Panc1 (cell line): Measurements from ENCODE around the gene SLC14A1. TPM values are rescaled to one million over a fixed set of nuclear protein-coding genes. Genes with fewer than 3 reads are reported as not detected.

Source experiments
- ATAC-seq: fragments of 200-7000 bp; cut with Tn5 transposase; 2 replicates; pipeline ENCODE4 v1.9.1; 2020; ENCODE audit warnings: mild to moderate bottlenecking, moderate library complexity
- BruUV-seq: library from RNA; stranded (reverse); fragments of 400-500 nt; replicated peaks from 2 replicates; lab custom pipeline; 2021; lab: Mats Ljungman, UMichigan
- CTCF ChIA-PET: fragments of 300-600 bp; sonication (Branson Sonifier 250); formaldehyde crosslinking; loops from one replicate; lab custom pipeline; 2022; ENCODE audit warnings: antibody characterized with exemption; lab: Charles Lee
- POLR2A ChIA-PET: fragments of 300-600 bp; sonication (Branson Sonifier 250); formaldehyde crosslinking; loops from one replicate; lab custom pipeline; 2022; ENCODE audit warnings: antibody characterized with exemption; lab: Charles Lee
- DNase-seq: peaks from one replicate; pipeline ENCODE4 v3.0.0-alpha.2; 2010; ENCODE audit warnings: low read depth, low spot score
- H3K27ac ChIP-seq: 2 replicates; pipeline ENCODE4 v1.5.1; 2011; ENCODE audit warnings: mild to moderate bottlenecking, low read length, inconsistent platforms
- H3K27me3 ChIP-seq: fragments of 200-500 bp; sonication (Bioruptor generic); 2 replicates; pipeline ENCODE4 v1.6.0; 2014; ENCODE audit warnings: low read length, inconsistent platforms; ENCODE audit not compliant: control insufficient read depth, insufficient read depth
- H3K36me3 ChIP-seq: fragments of 200-500 bp; sonication (Bioruptor generic); 2 replicates; pipeline ENCODE4 v1.5.1; 2014; ENCODE audit warnings: inconsistent platforms, mild to moderate bottlenecking, low read length, moderate library complexity; ENCODE audit not compliant: control insufficient read depth, insufficient read depth
- H3K4me1 ChIP-seq: 2 replicates; pipeline ENCODE4 v1.5.1; 2011; ENCODE audit warnings: inconsistent platforms, mild to moderate bottlenecking, low read length, moderate library complexity; ENCODE audit not compliant: control insufficient read depth, insufficient read depth
- H3K4me3 ChIP-seq, 2 experiments: 2 replicates each; pipeline ENCODE4 v1.5.1; 2011 to 2012; ENCODE audit warnings: low read depth in 2 of 2, low read length in 2 of 2, mild to moderate bottlenecking in 2 of 2, inconsistent platforms in 1 of 2, moderate library complexity in 1 of 2
- H3K9me3 ChIP-seq: fragments of 200-500 bp; sonication (Bioruptor generic); 2 replicates; pipeline ENCODE4 v1.5.1; 2014; ENCODE audit warnings: low read depth, mild to moderate bottlenecking, inconsistent platforms, low read length, moderate library complexity; ENCODE audit not compliant: control insufficient read depth, insufficient read depth
- CTCF ChIP-seq: fragments of 450-650 bp; IDR thresholded peaks from 2 replicates; pipeline ENCODE4 v1.5.1; 2017; ENCODE audit warnings: mild to moderate bottlenecking
- POLR2AphosphoS5 ChIP-seq: IDR thresholded peaks from 2 replicates; pipeline ENCODE4 v1.6.1; 2012; ENCODE audit warnings: mild to moderate bottlenecking, low read depth, low read length, moderate library complexity
- SIN3A ChIP-seq: IDR thresholded peaks from 2 replicates; pipeline ENCODE4 v1.6.1; 2012; ENCODE audit warnings: low read depth, mild to moderate bottlenecking, low read length, moderate library complexity, borderline replicate concordance; ENCODE audit not compliant: insufficient read depth
- TCF7L2 ChIP-seq: IDR thresholded peaks from 2 replicates; pipeline ENCODE4 v1.6.1; 2011; ENCODE audit warnings: mild to moderate bottlenecking, low read depth, low read length, inconsistent platforms
- in situ Hi-C: cut with HindIII; loops from 2 replicates; pipeline ENCODE4 v1.10.0; 2016; ENCODE audit warnings: low sequenced_read_pairs, low pct_unique_long_range_greater_than_20kb
- intact Hi-C: fragments of 100-400 bp; cut with micrococcal nuclease; formaldehyde crosslinking; loops from one replicate; pipeline ENCODE4 v1.10.0; 2022; ENCODE audit not compliant: unreplicated experiment
- total RNA-seq: library from RNA; stranded (reverse); gene quantifications from one replicate; pipeline ENCODE4 v1.2.1, GENCODE V29; 2021; ENCODE audit not compliant: unreplicated experiment
- TF ChIP-seq, protein P1 (sequence below), 2 experiments: IDR thresholded peaks; 2 replicates each; pipeline ENCODE4 v1.6.1; 2011 to 2012; ENCODE audit warnings: low read depth in 2 of 2, control low read depth in 1 of 2, low read length in 1 of 2, mild to moderate bottlenecking in 1 of 2, moderate library complexity in 1 of 2; ENCODE audit not compliant: insufficient read depth in 1 of 2

The SLC14A1 gene
- total RNA-seq, 1 experiment from 2014 or later, result 1.2 TPM

DNA sequence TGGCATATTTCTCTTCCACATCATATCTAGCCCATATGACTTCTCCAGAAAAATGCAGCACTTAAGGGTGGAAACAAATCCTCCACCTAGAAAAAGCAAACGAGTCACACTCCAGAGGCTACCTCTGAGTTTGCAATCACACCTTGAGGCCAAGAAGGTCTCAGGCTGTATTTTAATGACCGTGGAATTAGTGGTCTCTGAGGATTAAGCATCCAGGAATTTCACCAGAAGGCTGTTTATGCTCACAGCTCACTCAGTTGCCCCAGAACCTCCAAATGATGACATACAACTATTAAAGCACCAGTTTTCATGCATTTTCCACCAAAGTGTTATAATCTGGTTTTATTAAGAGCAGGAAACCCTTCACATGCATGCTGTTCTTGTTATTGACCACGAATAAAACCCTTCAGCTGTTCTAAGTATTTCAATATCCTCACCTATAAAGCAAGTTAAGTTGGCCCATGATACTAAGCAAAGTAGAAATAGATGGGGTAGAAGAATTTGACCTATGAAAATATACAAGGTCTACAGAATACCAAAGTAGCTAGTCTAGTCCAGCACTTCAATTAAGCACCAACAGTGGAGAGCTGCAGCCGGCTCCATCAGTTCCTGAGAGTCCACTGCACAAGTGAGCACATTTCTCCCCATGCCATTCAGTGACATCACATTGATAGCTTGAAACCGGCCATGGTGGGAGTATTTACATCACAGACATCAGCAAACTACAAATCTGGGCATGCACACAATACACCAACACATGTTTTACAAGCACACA lies 39.5 kb upstream of the SLC14A1 start:
- no peaks in the 10 kb centered on the region for H3K4me1 ChIP-seq

DNA sequence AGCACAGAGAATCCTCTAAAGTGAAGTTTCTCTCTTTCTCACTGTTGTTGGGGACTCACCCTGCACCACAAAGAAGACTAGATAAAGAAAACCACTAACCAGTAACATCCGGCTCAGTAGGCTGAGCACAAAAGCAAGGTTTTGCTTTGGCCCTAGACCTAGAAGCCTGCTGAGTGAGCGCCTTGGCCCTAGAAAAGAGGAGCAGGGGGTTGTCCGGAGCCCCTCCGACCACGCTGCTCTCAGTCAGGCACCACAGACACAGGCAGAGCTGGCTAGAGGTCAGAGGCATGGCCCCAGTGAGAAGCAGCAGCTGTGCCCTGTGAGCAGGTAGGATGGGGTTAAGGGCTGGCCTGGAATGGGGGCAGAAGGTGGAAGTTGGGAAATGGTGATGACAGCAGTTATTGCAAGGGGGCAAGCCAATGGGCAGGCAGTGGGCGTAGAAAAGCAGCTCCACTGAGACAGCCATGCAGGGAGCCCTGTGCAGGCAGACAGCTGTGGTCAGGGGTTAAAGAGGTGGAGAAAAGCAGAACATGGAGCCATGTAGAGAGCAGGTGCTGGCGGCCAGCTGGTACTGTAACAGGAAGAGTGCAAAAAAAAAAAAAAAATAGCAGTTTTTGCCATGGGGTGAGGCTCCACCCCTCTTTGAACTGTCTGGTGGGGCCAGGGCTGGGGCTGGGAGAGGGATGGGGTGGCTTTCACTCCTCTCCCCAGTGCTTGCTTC lies 36.9 kb upstream of the SLC14A1 start:
- POLR2A ChIA-PET, result no interaction called here
- no peaks in the 10 kb centered on the region for H3K36me3 ChIP-seq

More for the DNA sequence above, 39.5 kb upstream of the SLC14A1 start:
- CTCF ChIA-PET, result interaction anchor here (1.0 kb wide), 1 partner anchor 155 kb away, joined by 3 read pairs; no protein-coding TSS in a partner anchor
- no peaks in the 10 kb centered on the region for H3K27me3 ChIP-seq
- H3K4me3 ChIP-seq, result no peak overlapping the region
- DNase-seq, result no peak
- POLR2A ChIA-PET, result no interaction called here
- H3K27ac ChIP-seq, result no peak overlapping the region
- in situ Hi-C loops, result no loop called here
- ATAC-seq, result no peak
- intact Hi-C loops, result no loop called here
- BruUV-seq, result no TSS peak
- H3K9me3 ChIP-seq, result no peaks in the 10 kb centered on the region
- no peak for TF ChIP-seq POLR2AphosphoS5
- TF ChIP-seq CTCF, result no peak
- TF ChIP-seq, protein P1, sequence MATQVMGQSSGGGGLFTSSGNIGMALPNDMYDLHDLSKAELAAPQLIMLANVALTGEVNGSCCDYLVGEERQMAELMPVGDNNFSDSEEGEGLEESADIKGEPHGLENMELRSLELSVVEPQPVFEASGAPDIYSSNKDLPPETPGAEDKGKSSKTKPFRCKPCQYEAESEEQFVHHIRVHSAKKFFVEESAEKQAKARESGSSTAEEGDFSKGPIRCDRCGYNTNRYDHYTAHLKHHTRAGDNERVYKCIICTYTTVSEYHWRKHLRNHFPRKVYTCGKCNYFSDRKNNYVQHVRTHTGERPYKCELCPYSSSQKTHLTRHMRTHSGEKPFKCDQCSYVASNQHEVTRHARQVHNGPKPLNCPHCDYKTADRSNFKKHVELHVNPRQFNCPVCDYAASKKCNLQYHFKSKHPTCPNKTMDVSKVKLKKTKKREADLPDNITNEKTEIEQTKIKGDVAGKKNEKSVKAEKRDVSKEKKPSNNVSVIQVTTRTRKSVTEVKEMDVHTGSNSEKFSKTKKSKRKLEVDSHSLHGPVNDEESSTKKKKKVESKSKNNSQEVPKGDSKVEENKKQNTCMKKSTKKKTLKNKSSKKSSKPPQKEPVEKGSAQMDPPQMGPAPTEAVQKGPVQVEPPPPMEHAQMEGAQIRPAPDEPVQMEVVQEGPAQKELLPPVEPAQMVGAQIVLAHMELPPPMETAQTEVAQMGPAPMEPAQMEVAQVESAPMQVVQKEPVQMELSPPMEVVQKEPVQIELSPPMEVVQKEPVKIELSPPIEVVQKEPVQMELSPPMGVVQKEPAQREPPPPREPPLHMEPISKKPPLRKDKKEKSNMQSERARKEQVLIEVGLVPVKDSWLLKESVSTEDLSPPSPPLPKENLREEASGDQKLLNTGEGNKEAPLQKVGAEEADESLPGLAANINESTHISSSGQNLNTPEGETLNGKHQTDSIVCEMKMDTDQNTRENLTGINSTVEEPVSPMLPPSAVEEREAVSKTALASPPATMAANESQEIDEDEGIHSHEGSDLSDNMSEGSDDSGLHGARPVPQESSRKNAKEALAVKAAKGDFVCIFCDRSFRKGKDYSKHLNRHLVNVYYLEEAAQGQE (IDR thresholded peaks at IDR 0.05; ENCODE audit: insufficient read depth in 1 of 2, low read depth in 2 of 2, low read length in 1 of 2), result no peak
- no peak for TF ChIP-seq TCF7L2
- no peak for TF ChIP-seq SIN3A
- no peaks in the 10 kb centered on the region for H3K36me3 ChIP-seq

More for the DNA sequence above, 36.9 kb upstream of the SLC14A1 start:
- H3K27me3 ChIP-seq, result no peaks in the 10 kb centered on the region
- H3K27ac ChIP-seq, result no peak overlapping the region
- CTCF ChIA-PET, result interaction anchor here (0.6 kb wide), 1 partner anchor 279 kb away, joined by 7 read pairs; no protein-coding TSS in a partner anchor
- intact Hi-C loops (no loop called here), in situ Hi-C loops (no loop called here)
- DNase-seq (no peak), ATAC-seq (no peak)
- H3K4me3 ChIP-seq, result no peak overlapping the region
- H3K9me3 ChIP-seq, result no peaks in the 10 kb centered on the region
- no TSS peak for BruUV-seq
- no peaks in the 10 kb centered on the region for H3K4me1 ChIP-seq
- TF ChIP-seq CTCF (no peak), SIN3A (no peak), TCF7L2 (no peak), POLR2AphosphoS5 (no peak)
- TF ChIP-seq, protein P1 (IDR thresholded peaks at IDR 0.05; ENCODE audit: insufficient read depth in 1 of 2, low read depth in 2 of 2, low read length in 1 of 2), result no peak
